Tibial nerve (tissue), 4 donors: ENCODE measurements around the gene CLDN19.

Source experiments
- EP300 ChIP-seq, 2 donors: sonication (generic); formaldehyde crosslinking; IDR thresholded peaks; one replicate each; pipeline ENCODE4 v1.6.1; 2017; ENCODE audit warnings: antibody characterized with exemption in 2 of 2, mild to moderate bottlenecking in 1 of 2
- POLR2A ChIP-seq, 2 donors: fragments of 450-650 bp; IDR thresholded peaks; one replicate each; pipeline ENCODE4 v1.6.1; 2017; ENCODE audit warnings: antibody characterized with exemption in 2 of 2, mild to moderate bottlenecking in 2 of 2, moderate library complexity in 2 of 2
- TF ChIP-seq, protein P1 (sequence below), 5 experiments: fragments of 200-600 bp in 3 of 5; fragments of 450-650 bp in 2 of 5; sonication (generic) in 3 of 5; IDR thresholded peaks; one replicate each; pipeline ENCODE4 v1.5.1; 2016 to 2019; ENCODE audit warnings: antibody characterized with exemption in 5 of 5, mild to moderate bottlenecking in 3 of 5, moderate library complexity in 2 of 5

DNA sequence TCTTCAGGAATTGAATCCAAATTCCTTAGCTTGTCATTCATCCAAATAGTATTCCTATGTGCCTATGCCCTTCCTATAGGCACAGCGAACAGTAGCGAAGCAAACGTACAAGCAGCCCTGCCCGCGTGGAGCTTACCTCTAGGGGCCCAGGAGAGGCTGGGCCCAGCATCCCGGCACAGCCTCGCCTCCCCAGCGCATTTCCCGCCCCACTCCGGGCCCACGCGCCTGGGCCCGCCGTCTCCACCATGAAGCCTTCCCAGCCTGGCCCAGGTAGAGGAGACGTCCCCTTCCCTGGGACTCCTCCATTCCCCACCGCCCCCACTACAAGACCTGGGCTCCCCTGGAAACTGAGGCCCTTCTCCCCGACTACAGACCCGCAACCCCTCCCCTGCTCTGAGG, 44.5 kb upstream of the CLDN19 start:
- TF ChIP-seq POLR2A (IDR thresholded peaks at IDR 0.05), result no peak
- TF ChIP-seq, protein P1, sequence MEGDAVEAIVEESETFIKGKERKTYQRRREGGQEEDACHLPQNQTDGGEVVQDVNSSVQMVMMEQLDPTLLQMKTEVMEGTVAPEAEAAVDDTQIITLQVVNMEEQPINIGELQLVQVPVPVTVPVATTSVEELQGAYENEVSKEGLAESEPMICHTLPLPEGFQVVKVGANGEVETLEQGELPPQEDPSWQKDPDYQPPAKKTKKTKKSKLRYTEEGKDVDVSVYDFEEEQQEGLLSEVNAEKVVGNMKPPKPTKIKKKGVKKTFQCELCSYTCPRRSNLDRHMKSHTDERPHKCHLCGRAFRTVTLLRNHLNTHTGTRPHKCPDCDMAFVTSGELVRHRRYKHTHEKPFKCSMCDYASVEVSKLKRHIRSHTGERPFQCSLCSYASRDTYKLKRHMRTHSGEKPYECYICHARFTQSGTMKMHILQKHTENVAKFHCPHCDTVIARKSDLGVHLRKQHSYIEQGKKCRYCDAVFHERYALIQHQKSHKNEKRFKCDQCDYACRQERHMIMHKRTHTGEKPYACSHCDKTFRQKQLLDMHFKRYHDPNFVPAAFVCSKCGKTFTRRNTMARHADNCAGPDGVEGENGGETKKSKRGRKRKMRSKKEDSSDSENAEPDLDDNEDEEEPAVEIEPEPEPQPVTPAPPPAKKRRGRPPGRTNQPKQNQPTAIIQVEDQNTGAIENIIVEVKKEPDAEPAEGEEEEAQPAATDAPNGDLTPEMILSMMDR (IDR thresholded peaks at IDR 0.05), result no peak
- no peak for TF ChIP-seq EP300 (IDR thresholded peaks at IDR 0.05)
